Upper lobe of left lung (tissue), 6 donors: Measurements from ENCODE around the gene PRKACA. TPM values are rescaled to one million over a fixed set of nuclear protein-coding genes. Genes with fewer than 3 reads are reported as not detected.

Experiments used
- ATAC-seq, 2 donors: fragments of 200-7000 bp; cut with Tn5 transposase; one replicate each; pipeline ENCODE4 v1.9.1; 2022; ENCODE audit warnings: mild to moderate bottlenecking in 2 of 2, moderate library complexity in 2 of 2; ENCODE audit not compliant: low FRiP score in 2 of 2
- DNase-seq, 2 donors: peaks; one replicate each; pipeline ENCODE4 v3.0.0-alpha.2; 2019 to 2020
- H3K27ac ChIP-seq, 4 donors: fragments of 200-600 bp; sonication (generic); one replicate each; pipeline ENCODE4 v1.5.1; 2016 to 2019
- H3K27me3 ChIP-seq, 4 donors: fragments of 200-600 bp; sonication (generic); one replicate each; pipeline ENCODE4 v1.5.1; 2017 to 2019
- H3K36me3 ChIP-seq, 4 donors: fragments of 200-600 bp; sonication (generic); one replicate each; pipeline ENCODE4 v1.5.1; 2016 to 2019
- H3K4me1 ChIP-seq, 4 donors: fragments of 200-600 bp; sonication (generic); one replicate each; pipeline ENCODE4 v1.5.1; 2018 to 2019
- H3K4me3 ChIP-seq, 4 donors: fragments of 200-600 bp; sonication (generic); one replicate each; pipeline ENCODE4 v1.5.1; 2017 to 2019; ENCODE audit warnings: mild to moderate bottlenecking in 2 of 4, moderate library complexity in 1 of 4
- H3K9me3 ChIP-seq, 4 donors: fragments of 200-600 bp; sonication (generic); one replicate each; pipeline ENCODE4 v1.5.1; 2018 to 2019
- CTCF ChIP-seq, 6 experiments: fragments of 450-650 bp in 4 of 6; fragments of 200-600 bp in 2 of 6; sonication (generic) in 2 of 6; IDR thresholded peaks; one replicate each; pipeline ENCODE4 v1.5.1; 2016 to 2019; ENCODE audit warnings: antibody characterized with exemption in 6 of 6
- EP300 ChIP-seq, 4 donors: sonication (generic); formaldehyde crosslinking; IDR thresholded peaks; one replicate each; pipeline ENCODE4 v1.5.1; 2017; ENCODE audit warnings: antibody characterized with exemption in 4 of 4, control low read depth in 2 of 4
- POLR2A ChIP-seq, 4 donors: fragments of 450-650 bp; IDR thresholded peaks; one replicate each; pipeline ENCODE4 v1.5.1; 2016 to 2017; ENCODE audit warnings: antibody characterized with exemption in 4 of 4, mild to moderate bottlenecking in 2 of 4
- POLR2AphosphoS5 ChIP-seq, 2 donors: sonication (generic); formaldehyde crosslinking; IDR thresholded peaks; one replicate each; pipeline ENCODE4 v1.5.1; 2017; ENCODE audit warnings: antibody characterized with exemption in 2 of 2
- WGBS, 2 donors: methylation state at CpG; one replicate each; pipeline ENCODE4 v1.1.5; 2017 to 2018; 5-methylcytosine and 5-hydroxymethylcytosine counted together
- total RNA-seq, 6 donors: library from RNA; depleted of rRNA in 4 of 6; stranded (reverse); fragments of >200 nt in 4 of 6; gene quantifications; one replicate each; pipeline versions ENCODE4 v1.1.0 to v1.2.1, GENCODE V29; 2016 to 2021
- donor health status: DM: no; HTN: no; CAD: no; lungs with moderate emphysema.
- donor health status: DM: no; HTN: yes; CAD: no; lungs with severe emphysema.

The PRKACA gene
- total RNA-seq, 6 donors from 2014 or later: 24.1 to 107 (median 51.7) TPM

- Histone ChIP-seq H3K27ac (peak within 1 kb of the TSS; percentile 91 to 99 (median 95)), H3K27me3 (no peaks in the 10 kb centered on the region), H3K36me3 (no peaks in the 10 kb centered on the region), H3K4me3 (peak within 1 kb of the TSS; percentile 52 to 89 (median 76)), H3K4me1 (peaks cover 39 to 47% (median 42%) of the 10 kb centered on the region in 4 donors), H3K9me3 (no peaks in the 10 kb centered on the region)
- ATAC-seq: peak; percentile 97 to 98
- DNase-seq: peak; percentile 99
- TF ChIP-seq POLR2A (IDR thresholded peaks at IDR 0.05): peak in 2 of 4 donors; percentile 83 to 88
- peak in 1 of 4 donors; percentile 16 for TF ChIP-seq EP300 (IDR thresholded peaks at IDR 0.05)
- TF ChIP-seq CTCF (IDR thresholded peaks at IDR 0.05): peak; percentile 74 to 99 (median 94)
- peak in 1 of 2 donors; percentile 89 for TF ChIP-seq POLR2AphosphoS5 (IDR thresholded peaks at IDR 0.05)
- WGBS, 2 donors: 0 to 2% methylated on average over 27 to 64 of the region's 78 CpGs
Observed at GRCh38 chr19:14136509-14137281, 19.1 kb upstream of the PRKACA start, which contains the start of gene ASF1B. TSS of gene ASF1B (minus strand) at chr19:14136589. CDS start at chr19:14136456, 133 bp downstream.

DNA sequence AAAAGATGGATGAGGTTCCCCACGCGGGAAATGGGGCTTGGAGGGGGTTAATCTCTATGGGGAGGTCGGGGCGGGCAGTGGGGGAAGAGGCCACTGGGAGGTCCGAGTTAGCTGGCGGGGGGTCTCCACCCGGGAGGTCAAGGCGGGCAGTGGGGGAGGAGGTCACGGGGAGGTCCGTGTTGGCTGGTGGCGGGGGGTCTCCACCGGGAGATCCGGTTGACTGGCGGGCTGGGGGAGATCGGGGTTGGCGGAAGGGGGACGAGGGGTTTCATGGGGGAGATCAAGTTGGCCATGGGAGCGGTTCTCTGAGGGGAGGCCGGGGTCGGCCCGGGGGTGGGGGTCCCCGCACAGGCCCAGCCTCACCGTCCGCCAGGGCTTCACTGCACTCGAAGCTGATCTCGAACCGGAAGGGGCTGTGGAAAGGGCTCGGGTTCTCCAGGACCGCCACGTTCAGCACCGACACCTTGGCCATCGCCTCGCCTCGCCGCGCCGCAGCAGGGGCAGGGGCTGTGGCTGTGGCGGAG, 18.5 kb upstream of the PRKACA start:
- whole genome bisulfite sequencing, 2 donors: 0% methylated on average over 8 to 13 of the region's 38 CpGs
- Histone ChIP-seq H3K4me1 (peaks cover 39 to 47% (median 42%) of the 10 kb centered on the region in 4 donors), H3K36me3 (no peaks in the 10 kb centered on the region), H3K9me3 (no peaks in the 10 kb centered on the region), H3K27ac (peak overlapping the region; percentile 50 to 94 (median 74)), H3K27me3 (no peaks in the 10 kb centered on the region), H3K4me3 (peak overlapping the region; percentile 52 to 89 (median 76))
- ATAC-seq: no peak
- DNase-seq: peak in 1 of 2 donors; percentile 77
- no peak for TF ChIP-seq POLR2A (IDR thresholded peaks at IDR 0.05)
- TF ChIP-seq CTCF (IDR thresholded peaks at IDR 0.05): no peak
- no peak for TF ChIP-seq POLR2AphosphoS5 (IDR thresholded peaks at IDR 0.05)
- TF ChIP-seq EP300 (IDR thresholded peaks at IDR 0.05): no peak

DNA sequence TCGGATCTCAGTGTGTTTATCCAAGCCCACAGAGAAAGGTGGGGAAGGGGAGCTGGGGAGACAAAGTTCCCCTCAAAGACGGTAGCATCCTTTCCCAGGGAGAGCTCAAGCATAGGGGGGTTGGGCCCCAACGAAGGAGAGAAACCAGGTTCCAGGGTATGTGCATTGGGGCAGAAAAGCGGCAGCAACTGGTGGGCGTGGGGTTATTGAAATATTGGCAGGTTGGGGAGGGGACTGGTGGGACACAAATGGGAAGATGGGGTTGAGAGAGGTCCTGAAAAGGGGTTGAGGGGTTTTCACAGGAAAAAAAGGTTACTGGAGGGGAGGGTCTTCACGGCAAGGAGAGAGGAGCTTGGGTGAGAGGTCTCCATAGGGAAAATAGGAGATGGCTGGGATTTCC, 17.8 kb upstream of the PRKACA start:
- no peaks in the 10 kb centered on the region for H3K36me3 ChIP-seq
- H3K27me3 ChIP-seq: no peaks in the 10 kb centered on the region
- H3K27ac ChIP-seq: no peak overlapping the region
- TF ChIP-seq POLR2AphosphoS5 (IDR thresholded peaks at IDR 0.05) (no peak), POLR2A (IDR thresholded peaks at IDR 0.05) (no peak), CTCF (IDR thresholded peaks at IDR 0.05) (no peak), EP300 (IDR thresholded peaks at IDR 0.05) (no peak)
- 35 to 41% methylated on average over 6 of the region's 6 CpGs for WGBS, 2 donors
- H3K4me1 ChIP-seq: peaks cover 36 to 41% (median 36%) of the 10 kb centered on the region in 4 donors
- ATAC-seq: no peak
- H3K4me3 ChIP-seq: peak overlapping the region in 1 of 4 donors; percentile 70
- DNase-seq: no peak
- H3K9me3 ChIP-seq: no peaks in the 10 kb centered on the region

DNA sequence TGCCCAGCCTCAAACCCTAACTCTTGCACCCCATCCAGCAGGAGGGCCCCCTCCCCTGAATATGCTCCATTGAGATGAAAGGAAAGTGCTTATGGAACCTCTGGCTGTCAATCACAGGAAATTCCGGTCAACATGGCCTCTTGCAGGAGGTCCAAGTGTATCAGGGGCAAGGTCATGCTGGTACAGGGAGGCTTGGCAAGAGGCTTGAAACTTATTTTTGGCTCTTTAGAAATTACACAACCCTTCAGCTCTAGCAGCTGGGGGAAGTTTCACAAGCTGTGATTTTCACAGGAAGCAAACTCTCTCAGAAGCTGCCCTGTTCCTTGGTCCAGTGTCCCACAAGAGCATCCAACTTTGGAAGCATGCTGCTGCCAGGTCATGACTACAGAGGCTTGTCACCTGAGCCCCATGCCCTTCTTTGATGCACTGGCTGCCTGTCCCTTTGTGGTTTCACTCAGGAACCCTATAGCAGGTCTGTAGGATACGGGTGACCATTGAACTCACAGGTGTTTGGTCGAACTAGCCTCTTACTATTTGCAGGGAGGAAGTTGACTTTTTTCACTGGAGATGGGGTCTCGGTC, 10.5 kb upstream of the PRKACA start:
- Histone ChIP-seq H3K27ac (peak overlapping the region; percentile 35 to 75 (median 70)), H3K9me3 (no peaks in the 10 kb centered on the region), H3K4me3 (no peak overlapping the region), H3K4me1 (peaks cover 7 to 12% (median 9%) of the 10 kb centered on the region in 4 donors), H3K27me3 (no peaks in the 10 kb centered on the region), H3K36me3 (no peaks in the 10 kb centered on the region)
- DNase-seq (peak in 1 of 2 donors; percentile 47), ATAC-seq (peak; percentile 68 to 81)
- WGBS, 2 donors: 44 to 78% methylated on average over 4 of the region's 4 CpGs
- TF ChIP-seq EP300 (IDR thresholded peaks at IDR 0.05) (no peak), POLR2AphosphoS5 (IDR thresholded peaks at IDR 0.05) (peak; percentile 8 to 61)

GRCh38 chr19:14127176-14127575, 9.6 kb upstream of the PRKACA start:
- H3K27me3 ChIP-seq: no peaks in the 10 kb centered on the region
- H3K4me3 ChIP-seq: no peak overlapping the region
- ATAC-seq: peak; percentile 71 to 84
- TF ChIP-seq POLR2A (IDR thresholded peaks at IDR 0.05): peak in 1 of 4 donors; percentile 41
- TF ChIP-seq POLR2AphosphoS5 (IDR thresholded peaks at IDR 0.05): peak in 1 of 2 donors; percentile 10
- TF ChIP-seq EP300 (IDR thresholded peaks at IDR 0.05): no peak
- WGBS, 2 donors: 66 to 80% methylated on average over 7 to 8 of the region's 8 CpGs
- peak in 1 of 2 donors; percentile 69 for DNase-seq
- peaks cover 7 to 12% (median 9%) of the 10 kb centered on the region in 4 donors for H3K4me1 ChIP-seq
- no peaks in the 10 kb centered on the region for H3K9me3 ChIP-seq
- H3K27ac ChIP-seq: peak overlapping the region in 3 of 4 donors; percentile 25 to 75 (median 68)
- no peaks in the 10 kb centered on the region for H3K36me3 ChIP-seq
